NB4 (cell line): Measurements from ENCODE around the gene RNF187.

Experiments
- DNase-seq: peaks from one replicate; pipeline ENCODE4 v3.0.0; 2010; ENCODE audit warnings: low read depth
- H3K4me3 ChIP-seq: one replicate; pipeline ENCODE4 v1.5.1; 2011; ENCODE audit warnings: mild to moderate bottlenecking, low read depth, low read length, moderate library complexity
- CTCF ChIP-seq: IDR thresholded peaks from one replicate; pipeline ENCODE4 v1.5.1; 2012; ENCODE audit warnings: low read depth, low read length
- MAX ChIP-seq: IDR thresholded peaks from 2 replicates; pipeline ENCODE4 v1.6.1; 2011; ENCODE audit warnings: low read depth, low read length
- MYC ChIP-seq: IDR thresholded peaks from 2 replicates; pipeline ENCODE4 v1.6.1; 2011; ENCODE audit warnings: low read depth, low read length
- POLR2A ChIP-seq: IDR thresholded peaks from 2 replicates; pipeline ENCODE4 v1.6.1; 2011; ENCODE audit warnings: mild to moderate bottlenecking; ENCODE audit not compliant: insufficient read length; ENCODE audit errors: extremely low read depth

The RNF187 gene

DNA sequence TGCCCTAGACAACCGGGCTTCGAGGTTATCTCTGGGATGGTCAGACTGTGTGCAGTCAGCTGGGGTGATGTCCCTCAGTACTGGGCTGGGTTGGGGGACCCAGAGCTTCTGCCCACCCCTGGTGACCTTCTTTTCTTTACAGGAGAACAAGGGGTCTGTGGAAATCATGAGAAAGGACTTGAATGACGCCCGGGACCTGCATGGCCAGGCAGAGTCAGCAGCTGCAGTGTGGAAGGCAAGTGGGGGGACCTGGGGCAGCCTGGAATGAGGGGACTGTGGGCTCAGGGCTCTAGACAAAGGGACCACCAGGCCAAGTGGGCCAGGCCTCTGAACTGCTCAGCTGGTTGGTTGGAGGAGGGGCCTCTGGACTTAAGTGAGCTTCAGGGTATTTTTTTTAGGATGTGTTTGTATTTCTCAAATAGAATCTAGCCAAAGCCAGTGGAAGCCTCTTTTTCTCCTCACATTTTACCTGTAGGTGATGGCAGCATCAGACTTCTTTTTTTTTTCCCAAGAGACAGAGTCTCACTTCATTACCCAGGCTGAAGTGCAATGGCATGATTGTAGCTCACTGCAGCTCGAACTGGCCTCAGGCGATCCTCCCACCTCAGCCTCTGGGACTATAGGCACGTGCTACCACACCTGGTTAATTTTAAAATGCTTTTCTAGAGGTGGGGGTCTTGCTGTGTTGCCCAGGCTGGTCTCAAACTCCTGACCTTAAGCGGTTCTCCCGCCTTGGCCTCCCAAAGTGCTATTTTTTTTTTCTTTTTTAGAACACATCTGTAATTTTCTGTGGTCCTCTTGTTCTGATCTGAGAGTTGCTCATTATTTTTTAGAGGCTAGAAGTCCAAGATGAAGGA, 1.9 kb downstream of the RNF187 start:
- H3K4me3 ChIP-seq: no peak overlapping the region
- TF ChIP-seq CTCF: no peak

DNA sequence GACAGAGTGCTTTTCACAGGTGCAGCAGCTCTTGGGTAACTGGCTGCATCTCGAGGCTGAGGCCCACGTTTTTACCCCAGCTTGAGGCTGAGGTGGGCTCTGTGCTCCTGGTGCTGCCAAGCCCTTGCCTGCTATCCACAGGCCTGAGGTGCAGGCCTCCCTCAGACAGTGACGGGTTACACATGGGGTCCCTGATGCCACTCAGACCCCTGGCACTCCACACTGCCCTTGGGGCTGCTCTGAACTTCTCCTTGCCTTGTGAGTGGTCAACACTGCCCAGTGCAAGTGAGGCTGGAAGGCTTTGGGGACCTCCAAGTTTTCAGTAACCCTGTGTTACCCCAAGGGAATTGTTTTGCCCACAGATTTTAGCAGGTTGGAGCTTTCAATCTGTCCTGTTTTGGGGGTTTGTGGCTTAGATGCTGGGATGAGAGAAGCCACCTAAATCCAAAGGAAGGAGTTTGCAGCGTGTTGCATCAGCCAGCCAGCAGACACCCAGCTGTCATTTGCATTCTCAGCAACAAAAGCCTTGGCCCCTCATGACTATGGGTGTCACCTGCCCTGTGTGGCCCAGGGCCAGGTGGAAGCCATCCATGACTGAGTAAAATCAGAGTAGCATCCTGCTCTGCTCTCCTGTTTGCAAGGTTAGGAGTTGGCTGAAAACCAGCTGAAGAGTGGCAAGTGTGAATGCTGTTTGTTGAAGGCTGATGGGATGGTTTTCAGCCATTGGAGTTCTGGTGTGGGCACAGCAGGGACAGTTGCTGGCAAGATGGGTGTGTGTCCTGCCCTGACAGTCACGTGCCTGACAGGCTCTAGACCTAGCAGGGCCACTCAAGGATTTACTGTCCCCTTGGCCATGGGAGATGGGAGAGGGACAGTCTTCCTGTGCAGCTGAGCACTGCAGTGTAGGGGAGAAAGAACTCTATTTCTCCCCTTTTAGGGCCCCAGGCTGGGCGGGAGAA, 3.2 kb downstream of the RNF187 start:
- DNase-seq: no peak
- TF ChIP-seq CTCF: no peak
- no peak for TF ChIP-seq POLR2A
- TF ChIP-seq MAX: no peak
- no peak for TF ChIP-seq MYC
- H3K4me3 ChIP-seq: no peak overlapping the region

More for the DNA sequence above, 1.9 kb downstream of the RNF187 start:
- DNase-seq: no peak

DNA sequence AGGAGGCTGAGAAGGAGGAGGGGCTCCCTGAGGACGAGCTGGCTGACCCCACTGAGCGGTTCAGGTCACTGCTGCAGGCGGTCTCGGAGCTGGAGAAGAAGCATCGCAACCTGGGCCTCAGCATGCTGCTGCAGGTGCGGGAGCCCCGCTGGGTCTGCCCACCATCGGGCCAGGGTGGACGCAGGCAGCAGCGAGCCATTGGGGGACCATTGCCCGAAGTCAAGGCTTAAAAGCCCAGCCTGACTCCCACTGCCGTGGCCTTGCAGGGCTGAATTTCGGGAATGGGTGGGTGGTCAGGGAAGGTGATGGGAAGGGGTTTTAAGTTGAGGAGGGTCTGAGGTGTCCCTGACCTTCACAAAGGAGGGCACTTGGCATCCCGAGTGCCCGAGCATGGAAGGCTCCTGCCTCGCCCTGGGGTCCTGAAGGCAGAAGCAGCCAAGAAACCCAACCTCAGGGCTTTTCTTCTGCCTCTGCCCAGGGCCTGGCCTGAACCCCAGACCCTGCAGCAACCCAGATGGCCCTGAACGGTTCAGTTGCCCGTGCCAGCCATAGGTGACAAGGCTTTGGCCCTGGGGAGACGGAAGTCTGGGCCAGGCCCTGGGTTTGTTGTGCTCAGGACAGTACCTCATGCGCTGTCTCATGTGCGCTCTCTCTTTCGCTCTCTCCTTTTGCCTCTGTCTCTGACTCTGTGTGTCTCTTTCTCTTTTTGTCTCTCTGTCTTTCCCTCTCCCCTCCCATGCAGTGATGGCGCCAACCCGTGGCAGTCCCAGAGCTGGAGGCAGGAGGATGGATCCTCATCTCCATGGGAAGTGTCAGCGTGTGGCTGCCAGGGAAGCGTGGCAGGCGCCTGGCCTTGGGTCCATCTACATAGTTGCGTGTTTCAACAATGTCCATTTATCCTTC, 6.2 kb downstream of the RNF187 start:
- H3K4me3 ChIP-seq: no peak overlapping the region
- TF ChIP-seq MYC (no peak), POLR2A (no peak), CTCF (no peak), MAX (no peak)
- DNase-seq: no peak

- no peak for TF ChIP-seq POLR2A
- TF ChIP-seq MAX: no peak
- no peak for TF ChIP-seq MYC
- no peak for TF ChIP-seq CTCF
These were observed 6.8 kb downstream of the RNF187 start for GRCh38 chr1:228494044-228494353.

DNA sequence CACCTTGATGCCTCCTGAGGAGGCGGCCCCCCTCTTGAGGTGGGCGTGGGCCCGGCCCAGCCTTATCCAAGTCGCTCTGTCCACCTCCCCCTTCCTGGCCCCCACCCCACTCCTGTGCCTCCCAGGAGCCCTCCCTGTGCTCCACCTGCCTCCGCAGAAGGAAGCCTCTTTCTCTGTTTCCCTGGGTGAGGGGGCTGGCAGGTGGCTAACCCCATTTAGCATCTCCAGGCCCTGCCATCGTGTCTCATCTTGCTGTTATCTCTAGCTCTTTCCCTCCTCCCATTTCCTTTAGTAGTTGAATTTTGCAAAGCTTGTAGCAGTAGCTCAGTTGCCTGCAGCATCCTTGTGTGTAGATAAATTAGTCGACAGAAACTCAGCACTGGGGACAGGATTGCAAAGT, 7.2 kb downstream of the RNF187 start:
- TF ChIP-seq MYC: no peak

More at GRCh38 chr1:228494044-228494353, 6.8 kb downstream of the RNF187 start:
- no peak for DNase-seq
- no peak overlapping the region for H3K4me3 ChIP-seq

More for the DNA sequence above, 7.2 kb downstream of the RNF187 start:
- DNase-seq: no peak
- H3K4me3 ChIP-seq: no peak overlapping the region
